D721Med (cell line): ENCODE data around the gene PNPO.
"Not testable (repeated sequence)": the region's sequence is repeated elsewhere in the genome, so short reads cannot be mapped to it uniquely, and the experiment has no call there.

Experiments used
- DNase-seq: peaks from one replicate; pipeline ENCODE4 v3.0.0; 2011; ENCODE audit warnings: low spot score; ENCODE audit not compliant: insufficient read length
- FAIRE-seq: peaks from 2 replicates; lab custom pipeline; 2011; peaks lifted over from hg19 to GRCh38; lab: Jason Lieb, UNC
- CTCF ChIP-seq: IDR thresholded peaks from 2 replicates; pipeline ENCODE4 v1.5.1; 2012; ENCODE audit warnings: mild to moderate bottlenecking, control low read depth; ENCODE audit not compliant: insufficient read depth; ENCODE audit errors: missing control alignments

PNPO gene

GRCh38 chr17:47918991-47919390 lies 22.4 kb upstream of the PNPO start:
- FAIRE-seq (no peak), DNase-seq (no peak)
- no peak for TF ChIP-seq CTCF

- DNase-seq, FAIRE-seq: not testable (repeated sequence)
These were observed 21.5 kb upstream of the PNPO start for GRCh38 chr17:47919889-47920288.

GRCh38 chr17:47924785-47925677 lies 16.3 kb upstream of the PNPO start:
- FAIRE-seq, result no peak
- TF ChIP-seq CTCF, result no peak
- DNase-seq, result no peak

GRCh38 chr17:47925678-47925988 lies 15.7 kb upstream of the PNPO start:
- TF ChIP-seq CTCF, result no peak
- DNase-seq (no peak), FAIRE-seq (no peak)

GRCh38 chr17:47927821-47928400 lies 13.5 kb upstream of the PNPO start:
- no peak for FAIRE-seq
- DNase-seq, result no peak

GRCh38 chr17:47928415-47928814 lies 13.0 kb upstream of the PNPO start:
- no peak for TF ChIP-seq CTCF
- FAIRE-seq, result no peak
- no peak for DNase-seq

More at GRCh38 chr17:47927821-47928400, 13.5 kb upstream of the PNPO start:
- no peak for TF ChIP-seq CTCF

- TF ChIP-seq CTCF, result no peak
- no peak for FAIRE-seq
- no peak for DNase-seq
These were observed 12.0 kb upstream of the PNPO start for GRCh38 chr17:47929218-47930000.
